ENCODE results near the gene DOCK11. TPM values are rescaled to one million over a fixed set of nuclear protein-coding genes. Genes with fewer than 3 reads are reported as not detected.

DOCK11 gene
- polyA plus RNA-seq, 1 experiment: 26.4 TPM

DNA sequence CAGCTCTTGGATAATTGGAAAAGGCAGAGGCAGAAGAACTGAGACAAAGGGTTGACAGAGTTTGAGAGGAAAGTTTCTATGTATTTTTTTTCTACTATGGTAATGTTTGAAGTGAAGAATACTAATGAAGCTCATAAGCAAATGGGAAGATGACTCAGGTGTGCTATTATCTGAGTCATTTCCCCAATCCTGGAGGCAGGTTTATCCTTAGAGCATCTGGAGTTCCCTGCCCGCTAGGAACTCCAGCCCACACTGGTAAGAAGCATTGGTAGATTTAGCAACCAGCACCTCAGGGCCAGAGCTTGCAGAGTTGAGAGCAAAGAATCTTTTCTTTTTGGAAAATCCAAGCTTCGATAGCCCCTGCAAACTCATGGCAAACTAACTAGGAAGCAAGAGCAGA is 55.2 kb downstream of the DOCK11 start:
- ChIA-PET CTCF (interaction anchor here (1.9 kb wide), 1 partner anchor 51 kb away, joined by 8 read pairs; no protein-coding TSS in a partner anchor), POLR2A (no interaction called here)
- H3K27ac ChIP-seq (ENCODE audit: low read depth, low read length): peak overlapping the region; percentile 11
- TF ChIP-seq, protein P1, sequence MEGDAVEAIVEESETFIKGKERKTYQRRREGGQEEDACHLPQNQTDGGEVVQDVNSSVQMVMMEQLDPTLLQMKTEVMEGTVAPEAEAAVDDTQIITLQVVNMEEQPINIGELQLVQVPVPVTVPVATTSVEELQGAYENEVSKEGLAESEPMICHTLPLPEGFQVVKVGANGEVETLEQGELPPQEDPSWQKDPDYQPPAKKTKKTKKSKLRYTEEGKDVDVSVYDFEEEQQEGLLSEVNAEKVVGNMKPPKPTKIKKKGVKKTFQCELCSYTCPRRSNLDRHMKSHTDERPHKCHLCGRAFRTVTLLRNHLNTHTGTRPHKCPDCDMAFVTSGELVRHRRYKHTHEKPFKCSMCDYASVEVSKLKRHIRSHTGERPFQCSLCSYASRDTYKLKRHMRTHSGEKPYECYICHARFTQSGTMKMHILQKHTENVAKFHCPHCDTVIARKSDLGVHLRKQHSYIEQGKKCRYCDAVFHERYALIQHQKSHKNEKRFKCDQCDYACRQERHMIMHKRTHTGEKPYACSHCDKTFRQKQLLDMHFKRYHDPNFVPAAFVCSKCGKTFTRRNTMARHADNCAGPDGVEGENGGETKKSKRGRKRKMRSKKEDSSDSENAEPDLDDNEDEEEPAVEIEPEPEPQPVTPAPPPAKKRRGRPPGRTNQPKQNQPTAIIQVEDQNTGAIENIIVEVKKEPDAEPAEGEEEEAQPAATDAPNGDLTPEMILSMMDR (IDR thresholded peaks at IDR 0.05; ENCODE audit: low read depth, low read length): no peak
- H3K4me3 ChIP-seq (ENCODE audit: low read depth, low read length): no peak overlapping the region
- no peak for DNase-seq (ENCODE audit: low read depth, low spot score)
- no peaks in the 10 kb centered on the region for H3K9me3 ChIP-seq (ENCODE audit: control insufficient read depth, insufficient read depth, low read length)
- no peaks in the 10 kb centered on the region for H3K27me3 ChIP-seq (ENCODE audit: control insufficient read depth, insufficient read depth, low read length)

DNA sequence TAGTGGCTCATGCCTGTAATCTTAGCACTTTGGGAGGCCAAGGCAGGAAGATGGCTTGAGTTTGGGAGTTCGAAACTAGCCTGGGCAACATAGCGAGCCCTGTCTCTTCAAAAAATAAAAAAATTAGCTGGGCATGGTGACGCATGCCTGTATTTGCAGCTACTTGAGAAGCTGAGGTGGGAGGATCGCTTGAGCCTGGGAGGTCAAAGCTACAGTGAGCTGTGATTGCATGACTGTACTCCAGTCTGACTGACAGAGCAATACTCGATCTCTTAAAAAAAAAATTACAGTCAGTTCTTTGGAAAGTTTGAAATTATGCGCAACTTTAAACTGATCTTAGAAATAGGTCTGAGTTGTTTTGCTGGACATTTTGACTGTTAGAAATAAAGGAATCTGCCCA is 55.8 kb downstream of the DOCK11 start:
- CTCF ChIA-PET: no interaction called here
- Histone ChIP-seq H3K9me3 (ENCODE audit: control insufficient read depth, insufficient read depth, low read length) (no peaks in the 10 kb centered on the region), H3K27me3 (ENCODE audit: control insufficient read depth, insufficient read depth, low read length) (no peaks in the 10 kb centered on the region), H3K4me3 (ENCODE audit: low read depth, low read length) (no peak overlapping the region), H3K27ac (ENCODE audit: low read depth, low read length) (no peak overlapping the region)
- DNase-seq (ENCODE audit: low read depth, low spot score): no peak
- POLR2A ChIA-PET: interaction anchor here (1.3 kb wide), 1 partner anchor 56 kb away, joined by 3 read pairs; no protein-coding TSS in a partner anchor
- TF ChIP-seq, protein P1 (IDR thresholded peaks at IDR 0.05; ENCODE audit: low read depth, low read length): no peak

DNA sequence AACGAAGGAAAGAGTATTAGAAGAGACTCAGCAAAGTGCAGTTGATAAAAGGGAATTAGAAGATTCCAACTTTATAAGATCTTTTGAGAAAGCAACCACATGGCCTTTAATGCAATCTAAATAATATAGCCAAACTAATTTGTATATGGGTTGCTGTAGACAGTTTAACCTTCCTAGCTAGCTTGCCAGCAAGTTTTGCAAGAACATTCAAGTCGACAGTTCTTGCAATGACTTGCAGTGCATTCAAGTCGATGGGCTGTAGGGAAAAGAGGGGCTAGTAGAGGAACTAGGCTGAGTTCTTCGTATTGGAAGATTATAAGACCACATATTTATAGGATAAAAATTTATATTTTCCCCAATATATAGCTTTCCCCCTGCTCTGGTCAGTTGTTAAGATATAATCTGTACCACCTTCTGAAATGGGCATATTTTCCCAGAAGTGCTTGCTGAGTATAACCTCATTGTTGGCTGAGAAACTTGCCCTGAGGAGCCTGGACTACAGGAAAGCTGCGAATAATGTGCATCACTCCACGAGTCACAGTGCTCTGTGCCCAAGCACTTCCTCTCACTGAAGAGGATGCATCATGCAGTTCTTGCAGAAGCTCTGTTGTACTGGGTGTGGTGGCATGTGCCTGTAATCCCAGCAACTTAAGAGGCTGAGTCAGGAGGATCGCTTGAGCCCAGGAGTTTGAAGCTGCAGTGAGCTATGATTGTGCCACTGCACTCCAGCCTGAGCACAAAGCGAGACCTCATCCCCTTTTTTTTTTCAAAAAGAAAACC is 56.7 kb downstream of the DOCK11 start:
- TF ChIP-seq, protein P1 (IDR thresholded peaks at IDR 0.05; ENCODE audit: low read depth, low read length): no peak
- H3K27me3 ChIP-seq (ENCODE audit: control insufficient read depth, insufficient read depth, low read length): no peaks in the 10 kb centered on the region
- no peak overlapping the region for H3K27ac ChIP-seq (ENCODE audit: low read depth, low read length)
- POLR2A ChIA-PET: interaction anchor here (1.3 kb wide), 1 partner anchor 57 kb away, joined by 3 read pairs; no protein-coding TSS in a partner anchor
- H3K9me3 ChIP-seq (ENCODE audit: control insufficient read depth, insufficient read depth, low read length): no peaks in the 10 kb centered on the region
- H3K4me3 ChIP-seq (ENCODE audit: low read depth, low read length): no peak overlapping the region
- CTCF ChIA-PET: interaction anchor here (1.5 kb wide), 1 partner anchor 93 kb away, joined by 6 read pairs; no protein-coding TSS in a partner anchor
- no peak for DNase-seq (ENCODE audit: low read depth, low spot score)

DNA sequence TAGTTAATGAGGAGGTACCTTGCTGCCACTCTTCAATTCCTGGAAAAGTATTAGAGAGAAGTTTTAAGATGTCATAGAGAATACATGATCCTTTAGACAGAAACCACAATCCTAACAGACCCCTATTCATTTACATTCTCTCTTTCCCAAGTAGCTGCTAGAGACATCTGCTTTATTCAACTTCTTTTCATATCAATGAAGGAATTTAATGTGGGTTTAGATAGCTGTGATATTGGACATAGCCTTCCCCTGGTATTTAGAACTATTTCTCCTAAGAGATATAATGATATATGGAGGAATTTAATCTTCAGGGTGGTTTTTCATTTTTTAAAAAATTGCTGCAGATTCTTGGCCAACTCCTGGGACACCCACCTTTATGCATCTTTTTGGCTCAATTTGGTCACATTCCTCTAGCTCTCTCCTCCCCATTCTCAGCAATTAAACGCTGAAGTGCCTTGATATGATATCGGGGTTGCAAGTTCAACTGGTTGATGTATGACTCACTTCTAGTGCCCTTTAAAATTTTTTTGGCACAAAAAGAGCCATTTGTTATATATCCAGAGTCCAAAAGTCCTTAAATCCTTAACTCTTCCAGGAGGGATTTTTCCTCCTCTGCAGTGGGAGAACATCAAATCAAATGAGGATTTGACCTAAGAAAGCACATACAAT is 57.6 kb downstream of the DOCK11 start:
- H3K27ac ChIP-seq (ENCODE audit: low read depth, low read length): no peak overlapping the region
- ChIA-PET CTCF (interaction anchor here (1.5 kb wide), 1 partner anchor 94 kb away, joined by 6 read pairs; no protein-coding TSS in a partner anchor), POLR2A (interaction anchor here (1.3 kb wide), 1 partner anchor 58 kb away, joined by 3 read pairs; no protein-coding TSS in a partner anchor)
- no peaks in the 10 kb centered on the region for H3K9me3 ChIP-seq (ENCODE audit: control insufficient read depth, insufficient read depth, low read length)
- TF ChIP-seq, protein P1 (IDR thresholded peaks at IDR 0.05; ENCODE audit: low read depth, low read length): no peak
- no peak for DNase-seq (ENCODE audit: low read depth, low spot score)
- no peaks in the 10 kb centered on the region for H3K27me3 ChIP-seq (ENCODE audit: control insufficient read depth, insufficient read depth, low read length)
- H3K4me3 ChIP-seq (ENCODE audit: low read depth, low read length): no peak overlapping the region

DNA sequence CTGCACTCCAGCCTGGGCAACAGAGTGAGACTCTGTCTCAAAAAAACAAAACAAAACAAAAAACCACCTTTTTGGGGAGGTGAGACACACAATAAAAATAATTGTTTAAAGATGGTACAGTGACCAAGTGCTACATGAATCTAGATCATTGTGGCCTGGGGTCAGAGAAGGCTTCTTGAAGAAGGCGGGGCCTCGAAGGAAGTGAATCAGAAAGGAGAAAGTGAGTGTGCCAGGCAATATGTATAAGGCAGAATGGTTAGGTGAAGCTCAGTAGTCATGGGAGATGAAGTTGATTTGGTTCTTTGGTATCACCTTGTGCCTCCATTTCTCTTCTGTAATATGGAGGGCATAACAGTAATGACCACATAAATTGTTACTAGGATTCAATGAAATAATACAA is 58.9 kb downstream of the DOCK11 start:
- CTCF ChIA-PET: no interaction called here
- TF ChIP-seq, protein P1 (IDR thresholded peaks at IDR 0.05; ENCODE audit: low read depth, low read length): no peak
- DNase-seq (ENCODE audit: low read depth, low spot score): no peak
- Histone ChIP-seq H3K9me3 (ENCODE audit: control insufficient read depth, insufficient read depth, low read length) (no peaks in the 10 kb centered on the region), H3K27me3 (ENCODE audit: control insufficient read depth, insufficient read depth, low read length) (no peaks in the 10 kb centered on the region), H3K4me3 (ENCODE audit: low read depth, low read length) (no peak overlapping the region), H3K27ac (ENCODE audit: low read depth, low read length) (no peak overlapping the region)
- POLR2A ChIA-PET: no interaction called here

Measured in AG04450 (cell line).